CD4-positive, alpha-beta T cell treated with Interleukin-2 at 100 ng/mL for 4 hours (primary cell): ENCODE measurements around the gene INTS6L.
"Not testable (repeated sequence)": the region's sequence is repeated elsewhere in the genome, so short reads cannot be mapped to it uniquely, and the experiment has no call there.

ENCODE experiments used
- DNase-seq: peaks from one replicate; pipeline ENCODE4 v3.0.0-alpha.2; 2020; ENCODE audit warnings: low spot score

INTS6L gene

GRCh38 chrX:135605906-135606305, 85.4 kb downstream of the INTS6L start:
- no peak for DNase-seq

GRCh38 chrX:135624408-135625204, 104.1 kb downstream of the INTS6L start:
- not testable (repeated sequence) for DNase-seq

- no peak for DNase-seq
These were observed 105.5 kb downstream of the INTS6L start for GRCh38 chrX:135625995-135626394.

GRCh38 chrX:135629342-135629741, 108.9 kb downstream of the INTS6L start:
- no peak for DNase-seq
